GM21367 (cell line): ENCODE data around the gene RC3H2.
A peak's percentile ranks its signal among the peaks of the same experiment; 100 is the strongest.
"Not testable (repeated sequence)": the region's sequence is repeated elsewhere in the genome, so short reads cannot be mapped to it uniquely, and the experiment has no call there.

Source experiments
- ATAC-seq: cut with Tn5 transposase; IDR thresholded peaks from one replicate; pipeline ENCODE4 v1.9.1; 2021; ENCODE audit not compliant: unreplicated experiment

The RC3H2 gene

DNA sequence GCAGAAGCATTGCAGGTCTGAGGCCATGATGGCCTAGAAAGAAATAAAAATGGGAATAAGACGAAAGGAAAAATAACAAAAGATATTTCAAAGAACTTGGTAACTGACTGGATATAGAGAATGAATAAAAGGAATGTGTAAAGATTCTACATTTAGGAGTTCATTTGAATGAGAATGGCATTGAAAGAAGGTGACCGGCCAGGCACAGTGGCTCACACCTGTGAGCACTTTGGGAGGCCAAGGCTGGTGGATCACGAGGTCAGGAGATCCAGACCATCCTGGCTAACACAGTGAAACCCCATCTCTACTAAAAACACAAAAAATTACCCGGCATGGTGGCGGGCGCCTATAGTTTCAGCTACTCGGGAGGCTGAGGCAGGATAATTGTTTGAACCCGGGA lies 17.6 kb upstream of the RC3H2 start:
- no peak for ATAC-seq

DNA sequence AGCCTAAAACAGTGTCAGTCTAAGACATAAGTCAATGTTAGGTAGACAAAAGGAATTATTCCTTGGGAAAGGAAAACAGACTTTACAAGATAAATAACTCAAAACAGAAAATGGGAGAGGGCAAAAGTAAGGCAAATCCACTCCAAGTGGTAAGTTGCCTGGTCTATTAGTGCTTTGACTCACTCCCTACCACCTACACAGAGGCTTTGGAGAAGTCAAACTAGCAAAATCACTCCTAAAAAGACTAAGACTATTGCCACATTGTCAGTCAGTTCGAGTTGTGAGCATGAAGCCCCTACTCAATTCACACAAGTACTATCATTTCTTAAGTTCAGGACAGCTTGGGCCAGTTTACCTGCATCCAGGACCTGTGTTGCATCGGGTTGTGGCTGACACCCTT lies 13.2 kb upstream of the RC3H2 start:
- ATAC-seq: no peak

DNA sequence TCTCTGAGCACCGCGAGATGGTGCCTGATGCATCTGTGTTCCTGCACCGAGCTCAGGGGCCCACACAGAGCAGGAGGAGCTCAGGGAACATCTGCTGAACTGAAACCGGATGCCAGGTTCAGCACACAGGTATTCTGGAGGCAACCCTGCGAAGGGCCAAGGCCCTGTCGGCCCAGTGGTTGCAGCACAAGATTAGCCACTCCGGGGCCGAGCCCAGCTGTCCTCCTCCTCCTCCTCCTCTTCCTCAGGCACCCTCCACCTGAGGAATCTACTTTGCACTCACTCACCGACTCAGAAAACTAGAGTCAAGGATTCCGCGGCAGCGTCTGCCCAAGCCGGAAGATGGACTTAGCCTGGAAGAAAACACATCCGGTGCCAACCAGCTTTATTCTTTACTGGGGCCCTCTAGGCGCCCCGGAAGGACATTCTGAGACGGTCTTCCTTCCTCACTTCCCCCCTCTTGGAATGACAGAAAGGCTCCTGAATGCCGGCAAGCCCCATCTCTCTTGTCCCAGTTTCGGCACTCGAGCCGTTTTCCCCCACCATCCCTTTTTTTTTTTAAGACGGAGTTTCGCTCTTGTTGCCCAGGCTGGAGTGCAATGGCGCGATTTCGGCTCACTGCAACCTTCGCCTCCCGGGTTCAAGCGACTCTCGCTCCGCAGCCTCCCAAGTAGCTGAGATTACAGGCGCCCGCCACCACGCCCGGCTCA lies 8.0 kb upstream of the RC3H2 start, which contains the start of gene ZBTB6:
Gene ZBTB6, minus strand, starts transcription at position 360 of the 710 bp plus-strand sequence. CDS start 1,251 bp downstream, outside the sequence.
- peak; percentile 95 for ATAC-seq

DNA sequence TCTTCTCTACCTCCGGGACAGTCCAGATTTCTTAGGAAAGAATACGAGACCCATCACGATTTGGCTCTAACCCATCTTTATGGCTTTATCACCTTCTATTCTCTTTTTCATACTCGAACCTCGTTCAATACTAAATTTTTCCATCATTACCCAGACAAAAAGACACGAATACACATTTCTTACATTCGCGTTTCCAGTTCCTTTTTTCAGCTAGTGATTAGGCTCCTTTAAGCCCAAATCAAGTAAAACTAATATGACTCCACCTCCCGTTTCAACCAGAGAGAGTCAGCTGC lies 7.5 kb upstream of the RC3H2 start:
- no peak for ATAC-seq

DNA sequence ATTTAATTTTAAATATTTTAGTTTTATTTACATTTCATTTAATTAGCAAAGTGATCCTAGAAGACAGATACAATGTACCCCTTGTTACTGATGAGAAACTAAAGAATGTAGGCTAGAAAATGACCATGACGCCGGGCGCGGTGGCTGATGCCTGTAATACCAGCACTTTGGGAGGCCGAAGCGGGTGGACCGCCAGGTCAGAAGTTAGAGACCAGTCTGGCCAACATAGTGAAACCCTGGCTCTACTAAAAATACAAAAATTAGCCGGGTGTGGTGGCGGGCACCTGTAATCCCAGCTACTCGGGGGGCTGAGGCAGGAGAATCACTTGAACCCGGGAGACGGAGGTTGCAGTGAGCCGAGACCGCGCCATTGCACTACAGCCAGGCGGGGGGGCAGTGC lies 963 bp upstream of the RC3H2 start:
- not testable (repeated sequence) for ATAC-seq

DNA sequence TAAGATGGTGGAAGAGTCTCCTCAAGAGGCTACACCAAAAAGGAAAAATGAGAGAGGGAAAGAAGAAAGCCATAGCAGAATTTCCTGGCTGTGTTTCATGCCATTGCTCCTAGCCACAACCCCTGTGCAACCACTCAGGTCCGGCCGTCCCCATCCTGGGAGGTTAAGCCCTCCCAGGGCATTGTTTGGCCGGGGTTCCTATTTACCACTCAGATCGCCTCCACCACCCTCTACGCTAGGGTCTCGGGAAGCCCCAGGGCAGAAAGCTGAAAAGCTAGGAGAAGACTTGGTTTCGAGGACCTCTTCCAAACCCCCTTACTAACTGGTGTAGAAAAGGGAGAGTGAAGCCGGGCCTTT lies 715 bp downstream of the RC3H2 start:
- peak; percentile 26 for ATAC-seq

DNA sequence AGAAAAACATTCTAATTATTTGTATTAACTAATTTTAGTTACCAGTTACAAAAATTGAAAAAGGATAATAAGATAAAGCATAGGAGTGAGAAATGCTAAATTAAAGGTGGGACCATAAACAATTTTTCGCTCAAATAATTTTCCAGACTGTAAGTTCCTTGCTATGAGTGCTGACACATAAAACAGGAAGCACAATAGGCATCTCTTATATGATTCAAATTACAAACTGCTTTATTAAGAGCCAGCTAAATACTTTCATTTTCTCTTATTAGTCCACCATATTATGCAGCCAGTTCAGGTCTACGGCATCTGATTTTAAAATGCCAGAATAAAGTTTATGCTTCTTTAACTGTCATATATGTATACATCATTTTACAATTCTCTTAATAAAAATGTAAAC lies 4.4 kb downstream of the RC3H2 start:
- no peak for ATAC-seq

DNA sequence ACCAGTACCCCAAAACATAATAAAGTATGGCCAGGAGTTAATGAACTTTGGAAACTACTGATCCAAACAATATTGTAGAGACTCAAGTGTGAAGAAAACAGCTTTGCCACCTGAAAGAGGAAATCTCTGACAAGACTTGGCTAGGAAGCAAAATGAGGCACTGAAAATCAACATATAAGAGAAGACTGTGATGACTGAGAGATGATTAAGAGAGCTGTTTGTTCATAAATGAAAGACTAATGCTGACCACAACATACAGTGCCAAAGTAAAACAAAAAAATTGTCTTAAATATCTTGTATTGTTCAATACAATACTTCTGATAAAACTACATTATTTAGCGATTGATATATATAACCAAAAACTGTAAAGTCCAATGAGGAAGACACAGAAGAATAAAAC lies 7.2 kb downstream of the RC3H2 start:
- ATAC-seq: no peak

DNA sequence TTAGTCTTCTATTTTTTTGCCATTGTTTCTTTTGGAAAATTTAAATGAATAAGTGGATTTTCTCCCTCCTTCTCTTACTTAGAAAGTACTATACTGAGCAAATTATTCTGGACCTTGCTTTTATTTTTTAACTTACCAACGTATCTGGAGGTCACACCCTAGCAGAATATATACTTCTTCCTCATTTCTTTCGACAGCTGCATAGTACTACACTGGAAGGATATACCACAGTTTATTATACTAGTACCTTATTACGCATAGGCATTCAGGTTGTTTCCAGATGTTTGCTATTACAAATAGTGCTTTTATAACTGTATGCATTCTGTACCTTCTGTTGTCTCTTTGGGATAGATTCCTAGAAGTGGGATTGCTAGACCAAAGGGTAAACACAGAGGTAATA lies 16.7 kb downstream of the RC3H2 start:
- ATAC-seq: no peak

DNA sequence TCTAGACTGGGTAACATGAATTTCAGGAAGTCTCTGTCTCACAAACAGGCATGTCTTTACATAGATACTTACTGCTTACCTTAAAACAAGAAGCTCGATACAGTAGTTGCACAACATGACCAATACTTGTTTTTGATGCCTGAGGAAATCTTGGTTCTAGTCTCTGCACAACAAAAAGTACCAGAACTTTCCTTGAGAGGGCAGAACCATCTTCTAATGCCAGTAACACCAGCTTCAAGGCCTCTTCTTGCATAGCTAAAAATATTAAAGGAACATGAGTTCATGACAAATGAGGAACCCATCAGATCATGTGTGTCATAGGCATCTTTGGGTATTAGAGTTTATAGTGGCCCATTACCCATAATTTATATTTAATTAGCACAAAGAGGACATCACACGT lies 22.0 kb downstream of the RC3H2 start:
- no peak for ATAC-seq

DNA sequence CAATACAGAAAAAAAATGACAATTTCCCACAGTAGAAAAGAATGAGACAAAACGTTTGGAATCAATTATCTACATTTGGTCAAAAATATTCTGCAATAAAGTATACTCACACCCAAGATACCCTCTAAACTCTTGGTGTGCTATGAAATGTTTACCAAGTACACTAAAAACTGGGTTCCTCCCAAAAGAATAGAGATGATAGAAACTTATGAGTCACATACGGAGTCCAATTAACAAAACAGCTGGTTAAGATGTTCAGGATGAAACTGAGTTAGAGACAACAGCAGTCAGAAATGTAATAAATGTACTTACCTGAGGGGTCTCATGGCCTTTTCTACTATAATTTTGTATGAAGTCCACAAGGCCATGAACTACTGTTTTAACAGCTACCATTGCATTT lies 25.7 kb downstream of the RC3H2 start:
- no peak for ATAC-seq

DNA sequence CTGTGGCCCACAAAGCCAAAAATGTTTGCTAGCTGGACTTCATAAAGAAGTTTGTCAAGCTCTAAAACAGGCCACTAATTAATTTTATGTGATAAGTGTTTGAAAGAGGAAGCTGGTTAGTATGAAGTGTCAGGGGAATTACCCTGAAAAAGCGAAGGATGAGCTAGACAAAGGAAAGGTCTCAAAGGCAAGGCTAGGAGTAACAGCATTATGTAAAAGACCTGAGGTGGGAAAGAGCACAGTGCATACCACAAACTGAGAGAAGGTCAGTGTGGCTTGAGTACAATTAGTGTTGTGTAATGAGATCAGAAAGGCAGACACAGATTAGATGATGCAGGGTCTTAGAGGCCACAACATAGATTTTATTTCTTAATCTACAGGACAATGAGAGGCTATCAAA lies 29.6 kb downstream of the RC3H2 start:
- no peak for ATAC-seq

DNA sequence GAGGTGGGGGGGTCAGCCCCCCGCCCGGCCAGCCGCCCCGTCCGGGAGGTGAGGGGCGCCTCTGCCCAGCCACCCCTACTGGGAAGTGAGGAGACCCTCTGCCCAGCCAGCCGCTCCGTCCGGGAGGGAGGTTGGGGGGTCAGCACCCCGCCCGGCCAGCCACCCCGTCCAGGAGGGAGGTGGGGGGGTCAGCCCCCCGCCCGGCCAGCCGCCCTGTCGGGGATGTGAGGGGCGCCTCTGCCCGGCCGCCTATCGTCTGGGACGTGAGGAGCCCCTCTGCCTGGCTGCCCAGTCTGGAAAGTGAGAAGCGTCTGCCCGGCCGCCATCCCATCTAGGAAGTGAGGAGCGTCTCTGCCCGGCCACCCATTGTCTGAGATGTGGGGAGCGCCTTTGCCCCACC lies 37.9 kb downstream of the RC3H2 start:
- ATAC-seq: not testable (repeated sequence)

DNA sequence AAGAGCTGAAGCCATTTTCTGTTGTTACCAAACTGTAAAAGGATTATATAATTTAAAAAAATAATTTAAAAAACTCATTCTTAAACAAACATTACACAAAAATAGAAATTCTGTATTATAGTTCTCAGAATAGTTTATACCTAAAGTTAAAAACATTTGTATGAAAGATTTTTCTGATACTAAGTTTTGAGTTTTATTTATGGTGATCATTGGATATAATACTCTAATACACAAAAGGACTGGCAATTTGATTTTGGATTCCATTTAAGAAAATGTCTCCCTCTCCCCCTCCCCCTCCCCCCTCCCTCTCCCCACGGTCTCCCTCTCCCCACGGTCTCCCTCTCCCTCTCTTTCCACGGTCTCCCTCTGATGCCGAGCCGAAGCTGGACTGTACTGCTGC lies 39.1 kb downstream of the RC3H2 start:
- ATAC-seq: no peak

DNA sequence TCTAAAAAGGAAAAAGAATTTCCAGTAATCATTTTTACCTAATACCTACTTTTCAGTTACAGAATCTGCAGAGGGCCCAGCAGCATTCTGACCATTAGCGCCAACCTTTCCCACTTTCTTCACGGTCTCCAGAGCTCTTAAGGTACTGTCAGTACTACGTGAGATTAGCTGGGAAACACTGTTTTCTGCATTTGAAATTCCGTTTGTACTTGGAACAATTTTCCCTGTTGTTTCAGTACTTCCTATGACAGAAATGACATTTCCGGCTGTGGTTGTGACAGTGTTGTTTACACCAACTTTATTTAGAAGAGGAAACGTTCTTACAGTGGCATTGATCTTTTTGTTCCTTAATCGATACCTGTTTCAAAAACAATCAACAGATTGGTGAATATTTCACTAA lies 39.9 kb downstream of the RC3H2 start:
- ATAC-seq: no peak

DNA sequence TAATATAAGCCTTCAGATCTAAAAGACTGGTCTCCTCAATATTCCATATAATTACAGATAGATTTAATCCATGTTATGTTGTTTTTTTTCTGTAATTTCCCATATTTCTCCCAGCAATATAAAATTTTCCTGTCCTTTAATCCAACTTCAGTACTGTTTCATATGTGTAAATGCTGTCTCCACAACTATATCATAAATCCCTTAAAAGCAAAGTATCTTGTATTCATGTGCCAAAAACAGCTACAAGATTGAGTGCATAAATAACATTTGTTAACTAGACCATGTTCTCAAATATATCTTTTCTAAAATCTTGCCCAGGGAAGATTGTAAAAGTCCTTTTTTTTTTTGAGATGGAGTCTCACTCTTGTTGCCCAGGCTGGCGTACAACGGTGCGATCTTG lies 41.8 kb downstream of the RC3H2 start:
- ATAC-seq: no peak

DNA sequence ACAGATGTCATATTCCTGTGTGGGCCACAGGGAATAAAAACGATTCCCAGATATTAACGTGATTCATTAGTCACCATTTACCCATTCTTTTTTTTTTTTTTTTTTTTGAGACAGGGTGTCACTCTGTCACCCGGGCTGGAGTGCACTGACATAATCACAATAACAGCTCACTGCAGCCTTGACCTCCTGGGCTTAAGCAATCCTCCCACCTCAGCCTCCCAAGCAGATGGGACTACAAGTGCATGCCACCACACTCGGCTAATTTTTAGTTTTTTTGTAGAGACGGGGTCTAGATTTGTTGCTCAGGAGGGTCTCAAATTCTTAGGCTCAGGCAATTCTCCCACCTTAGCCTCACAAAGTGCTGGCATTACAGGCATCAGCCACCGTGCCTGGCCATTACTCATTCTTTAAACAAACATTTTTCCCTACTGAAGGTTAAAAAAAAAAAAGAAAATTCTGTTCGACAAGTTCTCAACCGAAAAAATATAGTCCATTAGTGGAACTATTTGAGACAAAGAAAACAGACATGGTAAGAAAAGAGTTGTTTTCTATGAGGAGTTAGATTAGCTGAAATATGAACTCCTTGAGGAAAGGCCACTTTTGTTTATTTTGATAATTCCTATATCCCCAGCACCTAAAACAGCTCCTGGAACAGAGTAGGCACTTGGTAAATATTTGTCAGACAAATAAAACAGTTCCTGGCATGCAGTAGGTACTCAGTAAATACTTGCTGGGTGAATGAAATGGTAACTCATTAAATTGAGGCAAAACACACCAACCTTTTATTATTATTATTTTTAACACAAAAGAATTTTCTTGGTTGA lies 44.6 kb downstream of the RC3H2 start:
- no peak for ATAC-seq

DNA sequence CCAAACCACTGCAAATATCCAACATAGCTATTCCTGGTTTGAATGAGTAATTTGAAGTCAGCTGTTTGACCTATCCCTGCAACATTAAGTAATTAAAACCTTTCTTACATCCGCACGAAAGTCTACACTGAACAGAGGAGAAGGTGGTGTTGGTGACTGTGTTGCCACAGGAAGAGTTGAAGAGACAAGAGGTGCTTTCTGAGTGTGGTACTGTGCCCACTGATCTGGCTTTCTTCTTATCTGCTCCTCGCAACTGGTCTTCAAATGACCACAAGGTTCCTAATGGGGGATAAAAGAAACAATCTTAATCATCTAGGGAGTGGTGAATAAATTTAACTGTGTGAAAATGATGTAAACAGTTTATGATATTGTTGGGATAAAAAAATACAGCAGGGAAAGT lies 47.3 kb downstream of the RC3H2 start:
- ATAC-seq: no peak

DNA sequence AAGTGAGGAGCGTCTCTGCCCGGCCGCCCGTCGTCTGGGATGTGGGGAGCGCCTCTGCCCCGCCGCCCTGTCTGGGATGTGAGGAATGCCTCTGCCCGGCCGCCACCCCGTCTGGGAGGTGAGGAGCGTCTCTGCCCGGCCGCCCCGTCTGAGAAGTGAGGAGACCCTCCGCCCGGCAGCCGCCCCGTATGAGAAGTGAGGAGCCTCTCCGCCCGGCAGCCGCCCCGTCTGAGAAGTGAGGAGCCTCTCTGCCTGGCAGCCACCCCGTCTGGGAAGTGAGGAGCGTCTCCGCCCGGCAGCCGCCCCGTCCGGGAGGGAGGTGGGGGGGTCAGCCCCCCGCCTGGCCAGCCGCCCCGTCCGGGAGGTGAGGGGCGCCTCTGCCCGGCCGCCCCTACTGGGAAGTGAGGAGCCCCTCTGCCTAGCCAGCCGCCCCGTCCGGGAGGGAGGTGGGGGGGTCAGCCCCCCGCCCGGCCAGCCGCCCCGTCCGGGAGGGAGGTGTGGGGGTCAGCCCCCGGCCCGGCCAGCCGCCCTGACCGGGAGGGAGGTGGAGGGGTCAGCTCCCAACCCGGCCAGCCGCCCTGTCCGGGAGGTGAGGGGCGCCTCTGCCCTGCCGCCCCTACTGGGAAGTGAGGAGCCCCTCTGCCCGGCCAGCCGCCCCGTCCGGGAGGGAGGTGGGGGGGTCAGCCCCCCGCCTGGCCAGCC lies 52.9 kb downstream of the RC3H2 start:
- ATAC-seq: not testable (repeated sequence)

DNA sequence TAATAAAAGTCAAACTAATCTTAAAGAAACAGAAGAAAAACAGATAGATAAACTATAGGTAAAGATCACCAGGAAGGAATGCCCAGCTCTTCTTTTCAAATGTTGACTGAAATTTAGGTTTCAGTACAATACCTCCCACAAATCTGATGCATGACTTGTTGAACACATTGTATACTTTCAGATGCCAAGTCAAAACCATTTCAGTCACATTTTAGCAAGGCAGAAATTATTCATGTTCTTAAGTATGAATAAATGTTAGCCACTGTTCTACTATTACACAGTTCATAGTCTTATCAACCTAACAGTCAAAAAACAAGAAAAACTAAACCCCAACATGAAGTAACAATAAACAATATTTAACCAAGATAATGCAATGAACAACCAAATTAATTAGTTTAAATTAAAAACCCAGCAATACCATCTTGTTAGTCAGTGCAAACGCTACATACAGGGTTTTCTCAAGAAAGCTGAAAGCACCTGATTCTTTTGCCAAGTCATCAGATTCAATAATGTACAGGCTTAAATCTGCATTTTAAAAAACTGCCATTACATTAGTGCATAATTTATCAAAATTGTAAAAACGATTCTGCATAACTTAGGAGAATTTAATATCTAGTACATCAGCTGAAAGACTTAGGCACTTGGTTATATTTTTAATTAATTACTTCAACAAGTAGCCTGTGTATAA lies 56.8 kb downstream of the RC3H2 start:
- no peak for ATAC-seq

DNA sequence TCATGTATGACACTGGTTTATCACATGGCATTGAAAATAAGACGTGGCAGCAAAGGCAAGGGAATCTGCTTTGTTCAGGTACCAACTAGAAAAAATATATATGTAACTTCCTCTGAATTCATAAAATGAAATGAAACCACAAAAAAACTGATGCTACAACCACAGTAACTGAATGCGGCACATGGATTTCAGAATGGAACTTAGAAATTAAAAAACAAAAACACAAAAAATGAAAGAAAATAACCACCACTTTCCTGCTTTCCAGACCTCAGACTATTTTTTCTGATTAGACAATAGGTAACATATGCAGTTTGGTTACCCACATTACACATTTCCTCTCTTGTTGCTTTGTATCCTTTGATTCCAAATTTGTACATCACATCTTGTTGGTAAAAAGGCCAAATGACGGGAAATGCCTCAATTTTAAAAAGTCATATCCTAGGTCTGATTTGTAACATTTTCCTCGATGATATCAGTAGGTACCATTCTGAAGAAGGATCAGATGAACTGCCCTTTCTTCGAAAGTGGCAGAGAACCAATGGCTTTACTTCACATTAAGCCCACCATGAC lies 58.7 kb downstream of the RC3H2 start:
- ATAC-seq: no peak
